Smooth muscle cell (in vitro differentiated cells): ENCODE data around the gene UQCRC2. TPM values are rescaled to one million over a fixed set of nuclear protein-coding genes. Genes with fewer than 3 reads are reported as not detected.

Experiments used
- DNase-seq: peaks from one replicate; lab custom pipeline; 2025; ENCODE audit not compliant: unreplicated experiment; lab: John Stamatoyannopoulos, UW
- H2AFZ ChIP-seq: fragments of 200-600 bp; sonication (generic); 2 replicates; pipeline ENCODE4 v1.6.0; 2016; ENCODE audit warnings: antibody characterized with exemption, low read depth, mild to moderate bottlenecking
- H3F3A ChIP-seq: fragments of 200-600 bp; sonication (generic); 2 replicates; pipeline ENCODE4 v1.6.0; 2017; ENCODE audit warnings: antibody characterized with exemption, low read depth
- H3K27ac ChIP-seq: fragments of 200-600 bp; sonication (generic); 2 replicates; pipeline ENCODE4 v1.5.1; 2016; ENCODE audit warnings: low read depth, mild to moderate bottlenecking
- H3K27me3 ChIP-seq: fragments of 200-600 bp; sonication (generic); 2 replicates; pipeline ENCODE4 v1.6.1; 2016; ENCODE audit warnings: low read depth, mild to moderate bottlenecking
- H3K36me3 ChIP-seq: fragments of 200-600 bp; sonication (generic); 2 replicates; pipeline ENCODE4 v1.5.1; 2016; ENCODE audit warnings: low read depth
- H3K4me1 ChIP-seq: fragments of 200-600 bp; sonication (generic); 2 replicates; pipeline ENCODE4 v1.5.1; 2016; ENCODE audit warnings: low read depth
- H3K4me2 ChIP-seq: fragments of 200-600 bp; sonication (generic); 2 replicates; pipeline ENCODE4 v1.6.0; 2016; ENCODE audit warnings: mild to moderate bottlenecking
- H3K4me3 ChIP-seq: fragments of 200-600 bp; sonication (generic); 2 replicates; pipeline ENCODE4 v1.5.1; 2016; ENCODE audit warnings: mild to moderate bottlenecking
- H3K79me2 ChIP-seq: fragments of 200-600 bp; sonication (generic); 2 replicates; pipeline ENCODE4 v1.6.0; 2016; ENCODE audit warnings: low read depth, mild to moderate bottlenecking
- H3K9ac ChIP-seq: fragments of 200-600 bp; sonication (generic); 2 replicates; pipeline ENCODE4 v1.6.0; 2016; ENCODE audit warnings: low read depth
- H3K9me3 ChIP-seq: fragments of 200-600 bp; sonication (generic); replicated peaks from 2 replicates; pipeline ENCODE4 v1.5.1; 2016; ENCODE audit warnings: low read depth
- H4K20me1 ChIP-seq: fragments of 200-600 bp; sonication (generic); 2 replicates; pipeline ENCODE4 v1.6.0; 2016; ENCODE audit warnings: low read depth
- CTCF ChIP-seq: fragments of 200-600 bp; sonication (generic); IDR thresholded peaks from 2 replicates; pipeline ENCODE4 v1.5.1; 2017; ENCODE audit warnings: borderline replicate concordance, mild to moderate bottlenecking, antibody characterized with exemption; ENCODE audit not compliant: insufficient read depth, poor library complexity, severe bottlenecking
- WGBS: methylation state at CpG from one replicate; pipeline ENCODE4 v1.1.7; 2016; ENCODE audit warnings: low lambda C conversion rate; 5-methylcytosine and 5-hydroxymethylcytosine counted together
- polyA plus RNA-seq: library from polyadenylated mRNA; unstranded; fragments of >200 nt; fragmentation: Nextera tagmentation; extraction: Ambion mirVana; gene quantifications from 2 replicates; pipeline ENCODE4 v1.2.1, GENCODE V29; 2016
- total RNA-seq: library from RNA; depleted of rRNA; stranded (reverse); fragments of >200 nt; gene quantifications from 2 replicates; pipeline ENCODE4 v1.2.3, GENCODE V29; 2014

The UQCRC2 gene
- total and polyA plus RNA-seq, 2 experiments from 2014 or later = 103 to 115 TPM

DNA sequence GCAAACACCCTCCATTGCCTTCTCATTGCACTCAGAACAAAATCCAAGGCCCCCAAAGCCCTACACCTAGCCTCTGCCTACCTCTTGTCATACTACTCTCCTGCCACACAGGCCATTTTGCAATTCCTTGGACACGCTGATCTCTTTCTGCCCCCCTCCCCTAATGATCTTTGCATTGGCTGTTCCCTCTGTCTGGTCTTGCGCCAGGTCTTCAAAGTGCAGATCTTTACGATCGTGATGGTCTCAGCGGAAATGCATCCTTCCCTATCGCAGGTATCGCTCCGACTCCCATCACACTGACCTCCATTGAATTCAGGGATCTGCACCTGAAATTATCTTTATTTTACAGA lies 54.0 kb downstream of the UQCRC2 start:
- Histone ChIP-seq H3K4me3 (peak overlapping the region; percentile 91), H3K4me1 (peaks cover 10% of the 10 kb centered on the region), H3K79me2 (peaks cover 39% of the 10 kb centered on the region), H3K4me2 (peak overlapping the region; percentile 100), H3K27ac (no peak overlapping the region), H3K9ac (peak overlapping the region; percentile 79), H3K9me3 (no peaks in the 10 kb centered on the region), H4K20me1 (peaks cover 34% of the 10 kb centered on the region), H3K27me3 (no peaks in the 10 kb centered on the region), H2AFZ (peak overlapping the region; percentile 86), H3K36me3 (no peaks in the 10 kb centered on the region), H3F3A (no peaks in the 10 kb centered on the region)
- no peak for DNase-seq
- WGBS = 7% methylated on average over 8 of the region's 8 CpGs
- TF ChIP-seq CTCF = no peak

GRCh38 chr16:22007509-22008214 lies 54.5 kb downstream of the UQCRC2 start, which contains the start of gene MOSMO:
Gene MOSMO (plus strand): TSS chr16:22008111. CDS start chr16:22008302, 191 bp downstream.
- Histone ChIP-seq H4K20me1 (peaks cover 39% of the 10 kb centered on the region), H3K4me3 (peak within 1 kb of the TSS; percentile 91), H2AFZ (peak within 1 kb of the TSS; percentile 86), H3K4me2 (peak within 1 kb of the TSS; percentile 100), H3K9ac (peak within 1 kb of the TSS; percentile 79), H3K27ac (no peak within 1 kb of the TSS), H3K4me1 (peaks cover 10% of the 10 kb centered on the region), H3K9me3 (no peaks in the 10 kb centered on the region), H3K79me2 (peaks cover 44% of the 10 kb centered on the region), H3K36me3 (no peaks in the 10 kb centered on the region), H3F3A (no peaks in the 10 kb centered on the region), H3K27me3 (no peaks in the 10 kb centered on the region)
- peak; percentile 21 for DNase-seq
- TF ChIP-seq CTCF = no peak
- WGBS = 14% methylated on average over 39 of the region's 78 CpGs

- Histone ChIP-seq H2AFZ (peak overlapping the region; percentile 86), H3K27ac (no peak overlapping the region), H3K9me3 (no peaks in the 10 kb centered on the region), H3K4me3 (peak overlapping the region; percentile 91), H3K79me2 (peaks cover 44% of the 10 kb centered on the region), H3K9ac (peak overlapping the region; percentile 37), H4K20me1 (peaks cover 47% of the 10 kb centered on the region), H3K27me3 (no peaks in the 10 kb centered on the region), H3F3A (no peaks in the 10 kb centered on the region), H3K4me2 (peak overlapping the region; percentile 90), H3K4me1 (peaks cover 10% of the 10 kb centered on the region), H3K36me3 (no peaks in the 10 kb centered on the region)
- no peak for DNase-seq
- 15% methylated on average over 26 of the region's 65 CpGs for WGBS
- no peak for TF ChIP-seq CTCF
These were observed 55.3 kb downstream of the UQCRC2 start for GRCh38 chr16:22008215-22009059.
